GM21529 (cell line): ENCODE results near the gene SGMS1.

Experiments used
- ATAC-seq: cut with Tn5 transposase; IDR thresholded peaks from one replicate; pipeline ENCODE4 v1.9.1; 2021; ENCODE audit not compliant: unreplicated experiment

SGMS1 gene

DNA sequence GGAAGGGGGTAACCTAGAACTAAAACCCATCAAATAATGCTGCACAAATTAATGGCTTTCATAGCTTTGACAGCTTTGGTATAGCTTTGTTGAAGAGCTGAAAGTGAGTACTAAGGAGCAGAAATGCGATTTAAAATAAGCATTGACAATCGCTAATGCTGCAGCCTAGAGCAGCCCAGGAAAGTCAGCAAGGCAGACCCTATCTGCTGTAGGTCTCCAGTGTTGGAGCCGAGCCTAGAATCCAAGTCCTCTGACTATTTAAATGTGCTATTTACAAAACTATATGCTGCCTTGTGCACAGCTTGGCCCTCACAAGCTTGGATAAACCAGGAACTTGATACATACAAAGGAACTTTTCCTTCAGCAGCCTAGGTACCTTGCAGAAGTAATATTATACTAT is 307.6 kb downstream of the SGMS1 start:
- ATAC-seq: no peak

DNA sequence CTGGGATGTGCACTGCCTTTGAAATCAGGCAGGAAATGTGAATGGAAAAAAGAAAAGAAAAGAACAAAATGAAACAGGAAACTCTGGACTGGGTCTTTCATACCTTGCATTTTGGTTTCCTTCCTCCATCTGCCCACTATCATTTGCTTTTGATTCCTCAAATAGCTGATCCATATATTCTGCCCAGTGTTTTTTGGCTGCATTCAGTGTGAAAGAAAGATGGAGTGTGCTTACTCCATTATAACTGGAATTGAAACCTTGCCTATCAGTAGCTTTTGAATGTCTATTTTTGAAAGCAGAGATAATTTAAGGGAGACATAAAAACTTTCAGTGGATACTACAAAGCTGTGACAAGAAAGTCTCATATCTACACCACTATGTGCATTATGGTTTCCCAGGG is 308.3 kb downstream of the SGMS1 start:
- ATAC-seq: no peak

DNA sequence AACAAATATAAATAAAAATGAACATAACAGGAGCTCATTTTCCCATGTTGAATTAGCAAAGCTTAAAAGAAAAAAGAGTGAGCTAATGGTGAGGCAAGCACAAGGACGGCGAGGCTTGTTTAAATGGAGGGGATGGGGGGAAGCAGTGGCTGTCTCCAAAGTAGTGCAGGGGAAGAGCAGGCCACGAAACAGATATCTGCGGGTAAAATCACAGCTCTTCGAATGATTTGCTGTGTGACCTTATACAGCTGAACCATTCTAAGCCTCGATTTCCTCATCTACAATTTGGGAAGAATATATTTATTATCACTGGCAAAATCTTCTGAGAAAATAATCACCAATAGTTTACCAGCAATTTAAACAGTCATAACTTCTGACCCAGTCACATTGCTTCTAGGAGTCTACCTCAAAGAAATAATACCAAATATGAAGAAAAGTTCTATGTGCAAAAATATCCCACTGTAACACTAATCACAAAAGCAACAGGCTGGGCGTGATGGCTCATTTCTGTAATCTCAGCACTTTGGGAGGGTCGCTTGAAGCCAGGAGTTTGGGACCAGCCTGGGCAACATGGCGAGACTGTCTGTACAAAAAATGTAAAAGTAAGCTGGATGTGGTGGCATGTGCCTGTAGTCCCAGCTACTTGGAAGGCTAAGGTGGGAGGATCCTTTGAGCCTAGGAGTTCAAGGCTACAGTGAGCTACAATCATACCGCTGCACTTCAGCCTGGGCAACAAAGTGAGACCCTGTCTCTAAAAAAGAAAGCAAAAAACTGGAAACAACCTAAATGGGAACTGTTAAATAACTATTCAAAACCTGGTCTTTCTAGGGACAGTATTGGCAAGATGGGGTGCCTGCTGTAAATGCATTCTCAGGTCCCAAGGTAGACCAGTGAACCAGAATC is 309.3 kb downstream of the SGMS1 start:
- no peak for ATAC-seq

DNA sequence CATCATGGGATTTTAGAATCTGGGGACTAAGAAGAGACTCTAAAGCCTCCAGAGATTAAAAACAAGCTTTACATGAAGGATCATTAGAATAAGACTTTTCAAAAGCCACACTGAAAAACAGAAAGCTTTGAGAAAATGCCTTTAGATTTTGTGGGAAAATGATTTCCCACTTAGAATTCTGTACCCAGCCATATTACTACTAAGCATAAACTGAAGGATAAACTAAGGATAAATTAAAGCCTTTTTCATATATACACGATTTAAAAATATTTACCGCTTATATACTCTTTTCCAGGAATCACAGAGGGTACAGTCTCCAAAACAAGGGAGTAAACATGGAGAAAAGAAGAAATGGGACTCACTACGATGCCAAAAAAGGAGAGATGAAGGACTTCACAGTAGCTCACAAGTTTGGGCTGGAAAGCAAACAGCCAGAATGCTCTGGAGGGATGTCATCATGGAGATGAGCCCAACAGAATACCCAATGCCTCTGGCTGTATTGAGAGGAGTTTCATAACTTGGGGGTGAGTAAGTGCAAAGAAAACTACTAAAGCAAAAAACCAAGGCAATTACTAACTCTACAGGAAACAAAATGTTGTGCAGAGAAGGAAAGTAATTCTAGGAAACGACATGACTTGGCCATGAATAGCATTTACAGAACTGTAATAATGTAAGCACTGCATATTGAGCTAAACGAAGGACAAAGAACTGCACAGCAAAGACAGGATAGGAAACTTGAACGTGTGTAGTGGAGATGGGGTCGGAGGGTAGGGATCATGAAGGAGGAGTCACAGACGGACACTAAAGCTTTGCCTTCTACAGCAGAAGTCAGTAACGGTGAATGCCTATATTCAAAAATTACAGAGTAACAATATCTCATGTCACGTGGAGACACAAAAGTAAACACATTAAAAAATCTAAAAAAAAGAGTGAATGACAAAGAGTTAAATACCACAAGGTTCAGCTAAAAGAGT is 311.0 kb downstream of the SGMS1 start:
- ATAC-seq: no peak

DNA sequence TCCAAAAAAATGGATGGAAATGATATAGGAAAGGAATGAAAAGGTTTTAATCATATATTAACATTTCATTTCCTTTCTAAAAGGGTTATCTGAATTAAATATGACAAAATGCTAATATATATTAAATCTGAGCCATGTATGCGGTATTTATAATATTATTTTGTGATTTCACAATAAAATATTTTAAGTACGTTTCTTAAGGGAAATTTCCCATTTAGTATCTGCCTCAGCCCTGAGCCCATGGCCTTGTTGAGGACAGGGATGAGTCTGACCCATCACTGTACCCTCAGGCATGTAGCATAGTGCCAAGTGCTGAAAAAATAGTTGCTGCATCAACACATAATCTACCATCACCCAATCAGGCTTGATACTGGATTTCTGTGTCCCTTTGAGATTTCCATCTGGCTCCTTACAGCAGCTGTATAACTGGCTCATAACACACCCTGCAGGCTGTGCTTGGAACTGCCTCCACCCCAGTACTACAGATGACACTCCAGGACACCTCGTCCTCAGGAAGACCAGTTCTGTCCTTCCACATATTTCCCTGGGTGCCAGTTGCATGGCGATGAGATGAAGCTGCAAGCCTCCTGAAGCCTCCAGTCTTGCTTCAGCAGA is 313.1 kb downstream of the SGMS1 start:
- ATAC-seq: peak; percentile 72

DNA sequence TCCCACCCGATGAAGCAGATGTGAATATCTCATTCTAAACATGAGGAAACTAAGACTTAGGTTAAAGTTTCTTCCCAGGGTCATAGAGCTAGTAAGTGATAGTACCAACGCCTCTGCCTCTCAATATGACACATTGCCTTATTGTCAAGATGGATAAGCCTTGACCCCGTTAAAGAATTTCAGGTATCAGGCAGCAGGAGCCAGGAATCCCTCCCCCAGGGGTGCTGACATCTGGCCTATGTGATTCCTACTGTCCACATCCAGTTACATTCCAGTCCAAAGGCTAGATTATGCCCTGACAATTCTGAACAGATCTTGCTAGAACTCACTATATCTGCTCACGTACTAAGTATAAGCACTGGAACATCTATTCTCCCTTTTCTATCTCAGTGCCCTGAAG is 314.4 kb downstream of the SGMS1 start:
- ATAC-seq: no peak

DNA sequence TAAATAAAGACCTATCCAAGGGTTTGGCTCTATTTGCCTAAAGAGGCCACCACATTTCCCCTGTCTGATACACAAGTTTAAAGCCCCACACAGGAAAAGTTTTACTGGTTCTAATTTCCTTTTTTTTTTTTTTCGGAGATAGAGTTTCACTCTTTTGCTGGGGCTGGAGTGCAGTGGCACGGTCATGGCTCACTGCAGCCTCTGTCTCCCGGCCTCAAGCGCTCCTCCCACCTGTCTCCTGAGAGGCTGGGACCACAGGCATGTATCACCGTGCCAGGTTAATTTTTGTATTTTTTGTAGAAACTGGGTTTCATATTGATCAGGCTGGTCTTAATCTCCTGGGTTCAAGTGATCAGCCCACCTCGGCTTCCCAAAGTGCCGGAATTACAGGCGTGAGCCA is 319.1 kb downstream of the SGMS1 start:
- no peak for ATAC-seq

DNA sequence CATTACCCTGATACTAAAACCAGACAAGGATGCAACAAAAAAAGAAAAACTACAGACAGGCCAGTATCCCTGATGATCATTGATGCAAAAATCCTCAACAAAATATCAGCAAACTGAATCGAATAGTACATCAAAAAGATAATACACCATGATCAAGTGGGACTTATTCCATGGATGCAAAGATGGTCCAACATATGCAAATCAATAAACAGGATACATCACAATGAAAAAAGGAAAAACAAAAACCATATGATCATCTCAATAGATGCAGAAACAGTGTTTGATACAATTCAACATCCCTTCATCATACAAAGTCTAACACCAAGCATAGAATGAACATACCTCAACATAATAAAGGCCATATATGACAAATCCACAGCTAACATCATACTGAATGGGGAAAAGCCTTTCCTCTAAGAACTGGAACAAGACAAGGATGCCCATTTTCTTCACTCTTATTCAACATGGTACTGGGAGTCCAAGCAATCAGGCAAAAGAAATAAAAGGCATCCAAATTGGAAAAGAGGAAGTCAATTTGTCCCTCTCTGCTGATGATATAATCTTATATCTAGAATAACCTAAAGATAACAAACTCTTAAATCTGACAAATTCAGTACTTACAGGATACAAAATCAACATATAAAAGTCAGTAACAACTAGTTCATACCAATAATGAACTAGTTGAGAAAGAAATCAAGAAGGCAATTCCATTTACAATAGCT is 323.6 kb downstream of the SGMS1 start:
- ATAC-seq: no peak

DNA sequence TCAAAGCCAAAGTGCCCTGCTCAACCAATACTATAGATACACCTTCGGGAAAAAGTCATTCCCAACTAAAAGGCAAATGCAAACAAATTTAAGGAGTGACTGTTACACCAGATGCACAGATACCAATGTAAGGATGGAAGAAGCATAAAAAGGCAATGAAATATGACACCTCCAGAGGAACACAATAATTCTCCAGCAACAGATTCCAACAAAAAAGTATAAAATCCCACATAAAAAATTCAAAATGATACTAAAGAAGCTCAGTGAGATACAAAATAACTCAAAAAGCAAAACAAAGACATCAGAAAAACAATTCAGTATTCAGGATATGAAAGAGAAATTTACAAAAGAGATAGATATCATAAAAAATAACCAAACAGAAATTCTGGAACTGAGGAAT is 328.4 kb downstream of the SGMS1 start:
- no peak for ATAC-seq

DNA sequence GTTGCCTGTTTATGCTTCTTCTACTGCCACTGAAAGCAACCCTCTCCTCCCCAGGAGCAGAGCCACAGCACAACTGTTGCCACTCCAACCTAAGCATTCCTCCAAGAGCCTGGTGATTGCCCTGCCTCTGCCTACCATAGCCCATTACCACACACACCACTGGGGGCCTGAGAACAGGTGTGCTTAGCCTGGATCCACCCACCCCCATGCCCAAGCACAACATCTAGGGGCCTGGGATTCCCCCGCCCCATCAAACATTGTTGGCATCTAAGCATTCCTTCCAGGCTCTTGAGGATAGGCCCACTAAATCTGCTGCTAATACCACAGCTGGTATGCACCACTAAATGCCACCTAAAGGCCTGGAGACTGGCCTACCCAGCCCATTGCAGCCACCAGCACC is 329.2 kb downstream of the SGMS1 start:
- no peak for ATAC-seq

DNA sequence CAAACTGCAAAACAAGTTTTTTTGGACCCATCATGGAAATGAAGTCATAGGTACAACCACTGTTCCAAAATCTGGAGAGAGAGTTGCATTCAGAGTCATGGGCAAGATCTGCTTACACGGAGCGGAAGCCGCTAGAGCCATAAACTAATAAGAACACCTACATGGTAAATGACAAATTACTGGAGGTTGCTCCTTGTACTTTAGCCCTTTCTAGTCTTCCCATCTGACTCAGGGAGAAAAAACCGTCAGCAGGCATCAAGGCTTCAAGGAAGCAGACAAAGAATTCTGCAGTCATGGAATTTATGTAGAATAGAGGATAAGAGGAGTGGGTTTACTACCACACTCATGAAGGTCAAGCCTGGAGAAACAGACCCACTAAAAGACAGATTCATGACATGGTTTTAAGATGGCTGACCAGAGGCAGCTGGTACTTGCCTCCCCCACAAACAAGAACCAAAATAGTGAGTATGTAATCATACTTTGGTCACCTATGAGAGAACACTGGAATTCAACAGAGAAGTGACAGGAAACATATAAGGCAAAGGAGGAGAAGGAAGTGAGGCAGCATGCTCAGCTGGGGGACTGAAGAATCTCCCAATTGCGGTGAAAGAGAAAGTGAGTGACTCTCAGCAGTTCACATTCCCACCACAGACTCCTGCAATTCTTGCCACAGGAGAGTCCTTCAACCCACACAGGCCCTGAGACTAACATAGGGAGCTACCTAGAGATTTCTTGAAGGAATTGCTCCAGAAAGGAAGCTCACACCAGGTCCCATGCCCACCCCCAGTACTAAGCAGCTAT is 330.0 kb downstream of the SGMS1 start:
- no peak for ATAC-seq

DNA sequence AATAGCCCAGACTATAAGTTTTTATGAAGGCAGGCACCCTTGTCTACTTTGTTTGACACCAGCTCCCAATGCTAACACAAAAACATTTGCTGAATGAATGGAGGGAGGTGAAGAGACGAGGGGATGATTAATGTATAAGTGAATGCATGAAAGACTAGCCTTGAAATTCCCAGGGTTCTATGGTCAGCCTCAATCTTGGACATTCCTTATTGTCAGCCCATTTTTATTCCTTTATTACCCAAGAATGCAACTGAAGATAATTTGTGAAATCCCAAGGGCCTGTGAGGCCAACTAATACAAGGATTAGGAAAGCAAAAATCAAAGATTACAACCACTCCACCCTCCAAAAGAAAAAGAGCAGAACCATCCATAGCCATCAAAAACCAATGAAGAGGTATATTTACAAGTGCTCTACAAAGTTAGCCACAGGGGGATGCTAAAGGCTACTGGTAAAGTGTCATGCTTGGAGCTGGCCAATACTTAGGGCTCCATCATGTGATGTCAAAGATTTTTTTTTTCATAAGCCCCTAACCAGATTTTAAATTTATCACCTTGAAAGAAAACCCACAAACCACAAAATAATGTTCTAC is 332.4 kb downstream of the SGMS1 start:
- no peak for ATAC-seq

DNA sequence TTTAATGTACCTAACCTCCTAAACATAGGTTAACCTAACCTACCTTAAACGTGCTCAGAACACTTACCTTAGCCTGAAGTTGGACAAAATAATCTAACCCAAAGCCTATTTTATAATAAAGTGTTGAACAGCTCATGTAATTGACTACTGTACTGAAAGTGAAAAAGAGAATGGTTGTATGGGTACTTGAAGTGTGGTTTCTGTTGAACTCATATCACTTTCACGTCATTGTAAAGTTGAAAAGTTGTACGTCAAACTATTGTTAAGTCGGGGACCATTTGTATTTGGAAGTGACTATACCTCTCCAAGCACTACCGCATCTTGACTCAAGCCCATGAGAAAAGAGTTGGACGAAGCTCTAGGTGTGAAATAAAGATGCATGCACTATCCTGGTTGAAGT is 334.6 kb downstream of the SGMS1 start:
- ATAC-seq: no peak

DNA sequence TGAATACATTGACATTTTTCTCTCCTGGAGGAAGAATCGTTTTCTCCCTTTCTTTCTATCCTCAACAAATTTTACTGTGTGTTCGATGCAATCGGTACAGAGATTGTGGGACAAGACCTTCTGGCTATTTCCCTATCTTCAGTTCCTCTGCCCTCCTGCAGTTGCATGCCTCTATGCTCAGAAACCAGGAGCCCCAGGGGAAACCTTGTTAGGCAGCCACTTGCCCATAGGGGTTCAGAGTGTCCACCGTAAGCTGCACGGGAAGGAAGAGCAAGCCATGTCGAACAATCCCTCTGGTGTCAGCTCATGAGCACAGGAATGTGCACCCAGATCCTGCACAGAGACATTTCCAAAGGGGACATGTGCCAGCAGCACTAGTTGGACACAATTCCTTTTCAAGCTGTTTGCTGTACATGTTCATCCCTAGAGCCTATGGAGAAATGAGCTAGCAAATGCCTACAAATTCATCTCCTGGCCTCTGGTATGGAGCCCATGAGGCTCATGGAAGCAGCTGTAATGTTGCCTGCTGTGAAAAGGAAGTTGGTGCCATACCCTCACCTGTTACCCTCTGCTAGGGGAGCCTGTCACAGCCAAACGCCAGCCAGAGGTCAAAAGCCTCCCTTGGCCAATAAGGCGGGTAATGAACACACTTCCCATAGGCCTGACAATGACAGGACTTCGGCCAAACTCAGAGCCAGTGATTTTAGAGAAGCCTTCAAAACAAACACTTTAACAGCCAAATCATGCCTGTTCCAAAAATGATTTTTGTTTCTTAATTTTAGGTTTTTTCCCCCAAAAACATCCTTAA is 336.6 kb downstream of the SGMS1 start:
- no peak for ATAC-seq

DNA sequence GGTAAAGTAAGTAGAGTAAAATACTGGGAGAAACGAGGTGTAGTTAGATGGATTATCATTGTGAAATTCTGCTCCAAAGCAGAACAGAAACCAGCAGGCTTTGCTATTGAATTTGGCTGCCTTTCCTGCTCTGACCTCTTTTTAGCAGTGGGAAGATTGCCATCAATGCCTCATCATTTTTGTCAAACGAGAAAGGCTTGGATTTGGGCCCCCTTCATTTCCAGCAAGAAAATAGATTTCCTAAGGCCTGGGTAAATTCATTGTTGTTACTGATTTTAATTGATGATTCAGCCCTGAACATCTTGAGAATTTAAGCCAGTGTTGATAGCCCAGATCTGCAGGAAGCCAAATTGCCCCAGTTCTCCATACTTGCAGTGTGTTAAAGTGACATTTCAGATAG is 337.2 kb downstream of the SGMS1 start:
- no peak for ATAC-seq

DNA sequence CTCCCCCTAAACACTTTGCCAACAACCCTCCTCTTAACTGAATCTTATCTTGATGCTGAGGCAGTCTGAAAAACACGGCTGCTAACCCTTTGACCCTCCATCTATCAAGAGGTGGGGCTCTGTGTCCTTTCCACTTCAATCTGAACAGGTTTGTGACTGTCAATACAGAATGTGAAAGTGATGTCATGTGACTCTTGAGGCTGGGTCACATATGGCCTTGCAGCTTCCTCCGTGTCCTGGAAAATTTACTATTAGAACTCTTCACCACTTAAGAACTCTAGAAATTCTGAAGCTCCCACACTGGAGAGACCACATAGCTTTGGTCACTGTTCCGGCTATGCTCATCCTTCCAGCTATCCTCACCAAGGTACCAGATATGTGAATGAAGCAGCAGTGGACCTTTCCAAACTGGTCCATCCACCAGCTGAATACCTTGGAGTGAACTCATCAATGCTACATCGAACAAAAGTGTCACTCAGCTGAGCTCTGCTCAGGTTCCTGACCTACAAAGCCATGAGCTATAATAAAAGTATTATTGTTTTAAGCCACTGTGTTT is 341.7 kb downstream of the SGMS1 start:
- ATAC-seq: no peak

DNA sequence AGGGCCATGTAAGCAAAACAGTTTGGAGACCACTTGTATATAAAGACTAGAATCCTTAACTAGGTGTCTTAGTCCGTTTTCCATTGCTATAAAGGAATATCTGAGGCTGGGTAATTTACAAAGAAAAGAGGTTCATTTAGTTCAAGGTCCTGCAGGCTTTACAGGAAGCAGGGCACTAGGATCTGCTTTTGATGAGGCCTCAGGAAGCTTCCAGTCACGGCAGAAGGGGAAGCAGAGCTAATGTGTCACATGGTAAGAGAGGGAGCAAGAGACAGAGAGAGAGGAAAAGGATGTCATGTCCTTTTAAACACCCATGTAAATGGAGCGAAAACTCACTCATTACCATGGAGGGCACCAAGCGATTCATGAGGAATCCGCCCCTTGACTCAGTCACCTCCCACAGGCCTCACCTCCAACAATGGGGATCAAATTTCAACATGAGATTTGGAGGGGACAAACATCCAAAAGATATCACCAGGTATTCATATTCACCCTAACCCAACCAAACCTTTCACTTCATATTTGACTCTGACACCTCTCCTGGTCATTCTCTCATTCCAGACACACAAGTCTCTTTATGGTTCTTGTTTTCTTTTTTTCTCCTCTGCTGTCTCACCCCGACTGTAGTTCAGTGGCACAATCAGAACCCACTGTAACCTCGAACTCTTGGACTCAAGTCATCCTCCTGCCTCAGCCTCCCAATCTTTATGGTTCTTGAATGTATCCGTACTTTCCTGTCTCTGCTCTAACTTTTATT is 342.4 kb downstream of the SGMS1 start:
- no peak for ATAC-seq
